Immature natural killer cell (primary cell): Measurements from ENCODE around the gene ADCY1. TPM values are rescaled to one million over a fixed set of nuclear protein-coding genes. Genes with fewer than 3 reads are reported as not detected.

ENCODE experiments used
- DNase-seq, 3 donors: peaks; one replicate each; pipeline ENCODE4 v3.0.0; 2022; ENCODE audit warnings: mixed read lengths in 1 of 3
- H3K27ac Mint-ChIP-seq, 6 donors: one replicate each; pipeline ENCODE4 v1.8.0; 2020; ENCODE audit warnings: mixed read lengths in 6 of 6, mild to moderate bottlenecking in 5 of 6, inconsistent platforms in 4 of 6, moderate library complexity in 3 of 6
- H3K27me3 Mint-ChIP-seq, 3 donors: one replicate each; pipeline ENCODE4 v1.8.0; 2020 to 2021; ENCODE audit warnings: low read depth in 3 of 3, mild to moderate bottlenecking in 3 of 3, mixed read lengths in 3 of 3, moderate library complexity in 3 of 3, inconsistent platforms in 1 of 3
- H3K36me3 Mint-ChIP-seq, 3 donors: one replicate each; pipeline ENCODE4 v1.8.0; 2020; ENCODE audit warnings: mixed read lengths in 3 of 3, inconsistent platforms in 2 of 3, mild to moderate bottlenecking in 2 of 3
- H3K4me1 Mint-ChIP-seq, 2 donors: one replicate each; pipeline ENCODE4 v1.8.0; 2020; ENCODE audit warnings: inconsistent platforms in 2 of 2, mild to moderate bottlenecking in 2 of 2, mixed read lengths in 2 of 2, moderate library complexity in 1 of 2
- H3K4me3 Mint-ChIP-seq, 5 donors: one replicate each; pipeline ENCODE4 v1.8.0; 2020; ENCODE audit warnings: mild to moderate bottlenecking in 5 of 5, mixed read lengths in 5 of 5, inconsistent platforms in 3 of 5, moderate library complexity in 3 of 5
- H3K9me3 Mint-ChIP-seq, 6 donors: one replicate each; pipeline ENCODE4 v1.8.0; 2020; ENCODE audit warnings: mild to moderate bottlenecking in 6 of 6, mixed read lengths in 6 of 6, inconsistent platforms in 4 of 6, moderate library complexity in 3 of 6
- polyA plus RNA-seq, 3 donors: library from polyadenylated mRNA; unstranded; fragments of 300-500 nt; fragmentation: Illumina TruSeq; gene quantifications; one replicate each; pipeline ENCODE4 v1.2.3, GENCODE V29; 2021

Gene ADCY1
- polyA plus RNA-seq, 3 donors from 2014 or later = not detected

- no peak overlapping the region for H3K27ac Mint-ChIP-seq
- H3K27me3 Mint-ChIP-seq = peaks cover 1 to 7% (median 2%) of the 10 kb centered on the region in 3 donors
- H3K4me1 Mint-ChIP-seq = no peaks in the 10 kb centered on the region
- DNase-seq = no peak
- peaks cover 0 to 2% (median 0%) of the 10 kb centered on the region in 6 donors for H3K9me3 Mint-ChIP-seq
- no peaks in the 10 kb centered on the region for H3K36me3 Mint-ChIP-seq
- no peak overlapping the region for H3K4me3 Mint-ChIP-seq
Measured at GRCh38 chr7:45581271-45581780, 7.2 kb downstream of the ADCY1 start.

- H3K27ac Mint-ChIP-seq = no peak overlapping the region
- H3K36me3 Mint-ChIP-seq = no peaks in the 10 kb centered on the region
- DNase-seq = no peak
- H3K4me1 Mint-ChIP-seq = no peaks in the 10 kb centered on the region
- H3K4me3 Mint-ChIP-seq = no peak overlapping the region
- H3K27me3 Mint-ChIP-seq = peaks cover 0 to 8% (median 1%) of the 10 kb centered on the region in 3 donors
- peaks cover 0 to 2% (median 0%) of the 10 kb centered on the region in 6 donors for H3K9me3 Mint-ChIP-seq
Measured at GRCh38 chr7:45582136-45582749, 8.1 kb downstream of the ADCY1 start.

GRCh38 chr7:45582868-45583277 lies 8.7 kb downstream of the ADCY1 start:
- Mint-ChIP-seq H3K27me3 (peaks cover 0 to 8% (median 1%) of the 10 kb centered on the region in 3 donors), H3K4me3 (no peak overlapping the region), H3K4me1 (no peaks in the 10 kb centered on the region), H3K9me3 (peaks cover 0 to 2% (median 0%) of the 10 kb centered on the region in 6 donors), H3K27ac (no peak overlapping the region), H3K36me3 (no peaks in the 10 kb centered on the region)
- DNase-seq = no peak

- Mint-ChIP-seq H3K4me1 (no peaks in the 10 kb centered on the region), H3K27ac (no peak overlapping the region), H3K36me3 (no peaks in the 10 kb centered on the region), H3K4me3 (no peak overlapping the region), H3K27me3 (peaks cover 0 to 8% (median 1%) of the 10 kb centered on the region in 3 donors), H3K9me3 (peaks cover 0 to 2% (median 0%) of the 10 kb centered on the region in 6 donors)
- DNase-seq = no peak
Measured at GRCh38 chr7:45583296-45583695, 9.1 kb downstream of the ADCY1 start.

- H3K4me1 Mint-ChIP-seq = no peaks in the 10 kb centered on the region
- no peaks in the 10 kb centered on the region for H3K36me3 Mint-ChIP-seq
- H3K4me3 Mint-ChIP-seq = no peak overlapping the region
- DNase-seq = no peak
- H3K9me3 Mint-ChIP-seq = peaks cover 0 to 2% (median 0%) of the 10 kb centered on the region in 6 donors
- H3K27ac Mint-ChIP-seq = no peak overlapping the region
- peaks cover 0 to 8% (median 1%) of the 10 kb centered on the region in 3 donors for H3K27me3 Mint-ChIP-seq
Measured at GRCh38 chr7:45584261-45585210, 10.4 kb downstream of the ADCY1 start.

- Mint-ChIP-seq H3K9me3 (peaks cover 0 to 2% (median 0%) of the 10 kb centered on the region in 6 donors), H3K4me3 (no peak overlapping the region), H3K36me3 (no peaks in the 10 kb centered on the region), H3K4me1 (no peaks in the 10 kb centered on the region), H3K27ac (no peak overlapping the region), H3K27me3 (peaks cover 0 to 8% (median 1%) of the 10 kb centered on the region in 3 donors)
- DNase-seq = no peak
Measured at GRCh38 chr7:45585628-45586027, 11.5 kb downstream of the ADCY1 start.

- Mint-ChIP-seq H3K36me3 (no peaks in the 10 kb centered on the region), H3K4me3 (no peak overlapping the region), H3K9me3 (peaks cover 0 to 2% (median 0%) of the 10 kb centered on the region in 6 donors), H3K27me3 (peaks cover 0 to 8% (median 1%) of the 10 kb centered on the region in 3 donors), H3K4me1 (no peaks in the 10 kb centered on the region), H3K27ac (no peak overlapping the region)
- DNase-seq = no peak
Measured at GRCh38 chr7:45586542-45587520, 12.7 kb downstream of the ADCY1 start.

GRCh38 chr7:45588466-45588865 lies 14.3 kb downstream of the ADCY1 start:
- Mint-ChIP-seq H3K36me3 (no peaks in the 10 kb centered on the region), H3K27ac (no peak overlapping the region), H3K9me3 (no peaks in the 10 kb centered on the region), H3K4me1 (no peaks in the 10 kb centered on the region), H3K4me3 (no peak overlapping the region), H3K27me3 (peaks cover 0 to 10% (median 0%) of the 10 kb centered on the region in 3 donors)
- DNase-seq = no peak

GRCh38 chr7:45589061-45589460 lies 14.9 kb downstream of the ADCY1 start:
- DNase-seq = no peak
- Mint-ChIP-seq H3K4me1 (no peaks in the 10 kb centered on the region), H3K4me3 (no peak overlapping the region), H3K27ac (no peak overlapping the region), H3K36me3 (no peaks in the 10 kb centered on the region), H3K27me3 (peaks cover 0 to 9% (median 0%) of the 10 kb centered on the region in 3 donors), H3K9me3 (no peaks in the 10 kb centered on the region)

- Mint-ChIP-seq H3K27ac (no peak overlapping the region), H3K9me3 (no peaks in the 10 kb centered on the region), H3K4me3 (no peak overlapping the region), H3K27me3 (peaks cover 0 to 6% (median 0%) of the 10 kb centered on the region in 3 donors), H3K36me3 (no peaks in the 10 kb centered on the region), H3K4me1 (no peaks in the 10 kb centered on the region)
- DNase-seq = no peak
Measured at GRCh38 chr7:45589915-45590678, 15.9 kb downstream of the ADCY1 start.

- Mint-ChIP-seq H3K4me1 (no peaks in the 10 kb centered on the region), H3K9me3 (no peaks in the 10 kb centered on the region), H3K4me3 (no peak overlapping the region), H3K27me3 (peaks cover 0 to 6% (median 0%) of the 10 kb centered on the region in 3 donors), H3K27ac (no peak overlapping the region), H3K36me3 (no peaks in the 10 kb centered on the region)
- no peak for DNase-seq
Measured at GRCh38 chr7:45590679-45591057, 16.5 kb downstream of the ADCY1 start.

- no peaks in the 10 kb centered on the region for H3K9me3 Mint-ChIP-seq
- H3K36me3 Mint-ChIP-seq = no peaks in the 10 kb centered on the region
- no peak overlapping the region for H3K4me3 Mint-ChIP-seq
- DNase-seq = no peak
- no peak overlapping the region for H3K27ac Mint-ChIP-seq
- H3K27me3 Mint-ChIP-seq = peaks cover 0 to 6% (median 0%) of the 10 kb centered on the region in 3 donors
- H3K4me1 Mint-ChIP-seq = no peaks in the 10 kb centered on the region
Measured at GRCh38 chr7:45591101-45591906, 17.1 kb downstream of the ADCY1 start.
